Measurements from ENCODE around the gene TSPAN3. TPM values are rescaled to one million over a fixed set of nuclear protein-coding genes. Genes with fewer than 3 reads are reported as not detected.

Gene TSPAN3
- total RNA-seq, 1 experiment from 2014 or later, result 237 TPM

DNA sequence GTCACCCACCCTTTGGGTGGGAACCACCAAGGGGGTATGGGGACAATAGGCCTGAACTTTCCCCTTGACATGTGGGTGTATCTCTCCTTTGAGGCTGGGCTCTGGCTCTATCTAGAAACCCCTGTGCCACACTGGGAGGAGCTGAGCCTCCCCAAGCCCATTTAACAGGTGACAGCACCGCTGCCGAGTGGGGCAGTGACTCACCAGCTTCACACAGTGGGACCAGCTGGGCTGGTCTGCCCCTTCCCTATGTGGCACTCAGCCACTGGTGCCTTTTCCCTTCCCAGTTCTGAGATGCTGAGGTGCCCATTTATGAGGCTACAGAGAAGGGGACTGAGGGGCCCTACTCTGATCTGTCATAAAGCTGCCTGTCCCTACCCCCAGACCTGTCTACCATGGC lies 70.9 kb downstream of the TSPAN3 start:
- no peaks in the 10 kb centered on the region for H3K27me3 Mint-ChIP-seq (ENCODE audit: insufficient read depth, unreplicated experiment)
- Histone ChIP-seq H3K4me1 (no peaks in the 10 kb centered on the region), H3K27me3 (replicated peaks; ENCODE audit: control insufficient read depth, insufficient read depth, low read length) (no peaks in the 10 kb centered on the region), H3K36me3 (ENCODE audit: control insufficient read depth, insufficient read depth, low read length) (no peaks in the 10 kb centered on the region), H3K4me3 (ENCODE audit: low read depth, low read length) (no peak overlapping the region), H3K9me3 (no peaks in the 10 kb centered on the region)
- H3K9me3 Mint-ChIP-seq (ENCODE audit: unreplicated experiment), result no peaks in the 10 kb centered on the region
- H3K36me3 Mint-ChIP-seq (ENCODE audit: insufficient read depth, unreplicated experiment), result no peaks in the 10 kb centered on the region
- ChIA-PET CTCF (no interaction called here), POLR2A (no interaction called here)
- H3K4me1 Mint-ChIP-seq (ENCODE audit: low read depth, unreplicated experiment), result no peaks in the 10 kb centered on the region
- intact Hi-C loops (cut with micrococcal nuclease; ENCODE audit: unreplicated experiment), result no loop called here
- TF ChIP-seq, protein P1, sequence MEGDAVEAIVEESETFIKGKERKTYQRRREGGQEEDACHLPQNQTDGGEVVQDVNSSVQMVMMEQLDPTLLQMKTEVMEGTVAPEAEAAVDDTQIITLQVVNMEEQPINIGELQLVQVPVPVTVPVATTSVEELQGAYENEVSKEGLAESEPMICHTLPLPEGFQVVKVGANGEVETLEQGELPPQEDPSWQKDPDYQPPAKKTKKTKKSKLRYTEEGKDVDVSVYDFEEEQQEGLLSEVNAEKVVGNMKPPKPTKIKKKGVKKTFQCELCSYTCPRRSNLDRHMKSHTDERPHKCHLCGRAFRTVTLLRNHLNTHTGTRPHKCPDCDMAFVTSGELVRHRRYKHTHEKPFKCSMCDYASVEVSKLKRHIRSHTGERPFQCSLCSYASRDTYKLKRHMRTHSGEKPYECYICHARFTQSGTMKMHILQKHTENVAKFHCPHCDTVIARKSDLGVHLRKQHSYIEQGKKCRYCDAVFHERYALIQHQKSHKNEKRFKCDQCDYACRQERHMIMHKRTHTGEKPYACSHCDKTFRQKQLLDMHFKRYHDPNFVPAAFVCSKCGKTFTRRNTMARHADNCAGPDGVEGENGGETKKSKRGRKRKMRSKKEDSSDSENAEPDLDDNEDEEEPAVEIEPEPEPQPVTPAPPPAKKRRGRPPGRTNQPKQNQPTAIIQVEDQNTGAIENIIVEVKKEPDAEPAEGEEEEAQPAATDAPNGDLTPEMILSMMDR (IDR thresholded peaks at IDR 0.05; ENCODE audit: insufficient read depth in 1 of 2, low read depth in 1 of 2, low read length in 1 of 2, severe bottlenecking in 1 of 2, unreplicated experiment in 1 of 2), result no peak
- DNase-seq, result no peak
- H3K27ac Mint-ChIP-seq (ENCODE audit: unreplicated experiment), result no peak overlapping the region
- no TSS peak for BruUV-seq (replicated peaks)
- H3K4me3 Mint-ChIP-seq (ENCODE audit: unreplicated experiment), result no peak overlapping the region

DNA sequence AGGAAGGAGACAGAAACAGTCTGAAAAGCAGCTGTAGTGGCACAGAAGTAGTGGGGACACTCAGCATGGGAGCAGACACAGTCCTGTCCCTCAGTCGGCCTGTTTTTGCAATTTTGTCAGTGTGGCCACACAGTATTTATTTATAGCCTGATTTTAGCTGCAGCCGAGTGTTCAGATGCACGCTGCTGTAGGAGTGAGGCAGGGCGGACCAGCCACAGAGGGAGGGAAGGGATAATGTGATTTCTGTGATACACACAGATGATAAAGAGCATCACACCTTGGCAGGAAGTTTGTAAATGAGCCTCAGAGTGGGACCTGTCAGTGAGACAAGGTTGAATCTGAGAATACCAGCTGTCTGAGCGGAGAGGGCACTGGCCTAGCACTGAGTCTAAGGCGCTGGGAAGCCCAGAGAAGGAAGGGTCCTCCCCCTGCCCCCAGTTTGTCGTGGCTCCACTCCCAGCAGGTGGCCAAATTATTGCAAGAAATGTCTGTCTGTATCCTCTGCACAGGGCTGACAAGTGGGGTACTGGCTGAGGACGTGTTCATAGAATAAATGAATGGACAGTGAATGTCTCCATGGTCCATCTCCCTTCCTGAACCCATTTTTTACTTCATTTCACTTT lies 72.1 kb downstream of the TSPAN3 start:
- TF ChIP-seq, protein P1 (IDR thresholded peaks at IDR 0.05; ENCODE audit: insufficient read depth in 1 of 2, low read depth in 1 of 2, low read length in 1 of 2, severe bottlenecking in 1 of 2, unreplicated experiment in 1 of 2), result no peak
- Mint-ChIP-seq H3K36me3 (ENCODE audit: insufficient read depth, unreplicated experiment) (no peaks in the 10 kb centered on the region), H3K27me3 (ENCODE audit: insufficient read depth, unreplicated experiment) (no peaks in the 10 kb centered on the region), H3K9me3 (ENCODE audit: unreplicated experiment) (no peaks in the 10 kb centered on the region), H3K27ac (ENCODE audit: unreplicated experiment) (no peak overlapping the region), H3K4me3 (ENCODE audit: unreplicated experiment) (no peak overlapping the region), H3K4me1 (ENCODE audit: low read depth, unreplicated experiment) (no peaks in the 10 kb centered on the region)
- H3K36me3 ChIP-seq (ENCODE audit: control insufficient read depth, insufficient read depth, low read length), result no peaks in the 10 kb centered on the region
- no TSS peak for BruUV-seq (replicated peaks)
- H3K4me1 ChIP-seq, result no peaks in the 10 kb centered on the region
- H3K27me3 ChIP-seq (replicated peaks; ENCODE audit: control insufficient read depth, insufficient read depth, low read length), result no peaks in the 10 kb centered on the region
- DNase-seq, result no peak
- no peak overlapping the region for H3K4me3 ChIP-seq (ENCODE audit: low read depth, low read length)
- ChIA-PET POLR2A (no interaction called here), CTCF (no interaction called here)
- intact Hi-C loops (cut with micrococcal nuclease; ENCODE audit: unreplicated experiment), result no loop called here
- no peaks in the 10 kb centered on the region for H3K9me3 ChIP-seq

DNA sequence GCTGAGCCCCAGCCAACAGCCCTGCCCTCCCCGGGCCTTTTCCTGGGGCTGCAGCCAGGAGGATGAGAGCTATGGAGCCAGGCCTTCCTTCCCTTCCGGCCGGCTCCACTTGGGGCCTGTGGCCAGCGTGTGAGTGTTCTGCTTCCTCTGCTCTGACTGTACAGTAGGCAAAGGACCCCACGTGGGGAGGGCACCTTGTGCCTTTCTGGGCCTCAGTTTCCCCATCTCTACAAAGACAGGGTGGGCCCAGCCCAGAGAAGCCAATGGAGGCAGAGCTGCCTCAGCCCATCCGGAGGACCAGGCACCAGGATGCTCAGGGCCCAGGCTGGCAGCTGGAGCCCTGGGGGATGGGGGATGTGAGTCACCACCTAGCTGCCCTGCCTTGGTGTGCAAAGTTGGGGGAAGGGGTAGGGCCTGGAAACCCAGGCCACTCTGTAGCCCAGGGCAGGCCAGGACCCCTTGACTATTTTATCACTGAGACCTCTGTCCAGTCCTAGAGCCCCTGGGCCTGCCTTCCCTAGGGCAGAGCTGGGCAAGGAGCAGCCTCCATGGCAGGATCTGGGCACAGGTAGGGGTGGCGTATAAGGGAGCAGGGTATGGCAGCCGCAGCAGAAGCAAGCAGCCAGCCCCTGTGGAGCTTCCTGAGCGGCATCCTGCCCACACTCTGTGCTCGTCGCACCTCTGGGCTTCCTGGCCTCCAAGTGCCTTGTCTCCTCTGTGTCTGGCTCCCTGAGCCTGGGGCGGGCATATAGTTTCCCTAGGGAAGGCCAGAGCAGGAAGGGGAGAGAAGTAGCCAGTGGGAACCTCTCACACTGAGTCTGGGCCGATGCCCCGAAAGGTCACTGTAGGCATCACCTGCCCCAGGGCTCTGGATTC lies 74.1 kb downstream of the TSPAN3 start:
- no peaks in the 10 kb centered on the region for H3K36me3 Mint-ChIP-seq (ENCODE audit: insufficient read depth, unreplicated experiment)
- TF ChIP-seq, protein P1 (IDR thresholded peaks at IDR 0.05; ENCODE audit: insufficient read depth in 1 of 2, low read depth in 1 of 2, low read length in 1 of 2, severe bottlenecking in 1 of 2, unreplicated experiment in 1 of 2), result no peak
- H3K4me1 ChIP-seq, result no peaks in the 10 kb centered on the region
- H3K36me3 ChIP-seq (ENCODE audit: control insufficient read depth, insufficient read depth, low read length), result no peaks in the 10 kb centered on the region
- intact Hi-C loops (cut with micrococcal nuclease; ENCODE audit: unreplicated experiment), result no loop called here
- BruUV-seq (replicated peaks), result no TSS peak
- H3K27me3 ChIP-seq (replicated peaks; ENCODE audit: control insufficient read depth, insufficient read depth, low read length), result no peaks in the 10 kb centered on the region
- no peaks in the 10 kb centered on the region for H3K9me3 Mint-ChIP-seq (ENCODE audit: unreplicated experiment)
- no peak overlapping the region for H3K4me3 Mint-ChIP-seq (ENCODE audit: unreplicated experiment)
- H3K9me3 ChIP-seq, result no peaks in the 10 kb centered on the region
- DNase-seq, result no peak
- ChIA-PET CTCF (no interaction called here), POLR2A (no interaction called here)
- H3K4me3 ChIP-seq (ENCODE audit: low read depth, low read length), result no peak overlapping the region
- H3K27me3 Mint-ChIP-seq (ENCODE audit: insufficient read depth, unreplicated experiment), result no peaks in the 10 kb centered on the region
- no peaks in the 10 kb centered on the region for H3K4me1 Mint-ChIP-seq (ENCODE audit: low read depth, unreplicated experiment)
- H3K27ac Mint-ChIP-seq (ENCODE audit: unreplicated experiment), result no peak overlapping the region

Measured in Caco-2 (cell line).